PFSK-1 (cell line): ENCODE data around the gene GMDS.

Experiments used
- POLR2AphosphoS5 ChIP-seq: IDR thresholded peaks from 2 replicates; pipeline ENCODE4 v1.6.1; 2012; ENCODE audit warnings: low read depth, mild to moderate bottlenecking, control low read depth, low read length, moderate library complexity
- SIN3A ChIP-seq: IDR thresholded peaks from 2 replicates; pipeline ENCODE4 v1.6.1; 2012; ENCODE audit warnings: mild to moderate bottlenecking, low read length, moderate library complexity, borderline replicate concordance; ENCODE audit not compliant: insufficient read depth
- TAF1 ChIP-seq: IDR thresholded peaks from 2 replicates; pipeline ENCODE4 v1.6.1; 2012; ENCODE audit warnings: low read length, control low read depth, borderline replicate concordance; ENCODE audit not compliant: insufficient read depth

DNA sequence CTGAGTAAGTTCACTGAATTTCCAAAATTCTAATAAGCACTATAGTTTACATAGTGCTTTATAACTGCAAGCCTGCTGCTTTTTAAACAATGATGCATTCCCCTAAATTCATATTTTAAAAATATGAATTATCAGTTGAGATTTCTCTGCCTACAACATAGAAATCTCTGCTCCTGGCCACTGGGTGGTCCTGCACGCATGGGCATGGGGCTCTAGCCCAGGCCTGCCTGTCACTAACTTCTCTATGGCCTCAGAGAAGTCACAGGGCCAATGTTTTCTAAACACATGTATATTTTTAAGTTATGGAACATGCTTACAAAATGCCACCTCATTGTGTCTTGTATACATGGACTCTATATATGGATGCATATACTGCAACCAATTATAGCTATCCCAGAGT is 424.7 kb downstream of the GMDS start:
- no peak for TF ChIP-seq POLR2AphosphoS5
- TF ChIP-seq SIN3A: no peak
- TF ChIP-seq TAF1: no peak
